HepG2 (cell line): ENCODE results near the gene TBC1D10B. TPM values are rescaled to one million over a fixed set of nuclear protein-coding genes. Genes with fewer than 3 reads are reported as not detected.

Experiments
- ATAC-seq: fragments of 200-7000 bp; cut with Tn5 transposase; 3 replicates; pipeline ENCODE4 v1.9.1; 2020; ENCODE audit warnings: mild to moderate bottlenecking, moderate library complexity
- BruUV-seq: library from RNA; stranded (reverse); fragments of 400-500 nt; replicated peaks from 2 replicates; lab custom pipeline; 2021; lab: Mats Ljungman, UMichigan
- CTCF ChIA-PET: fragments of 300-600 bp; formaldehyde crosslinking; extraction: SDS; loops from one replicate; lab custom pipeline; 2021; ENCODE audit warnings: low total read pairs, inconsistent platforms, low intra/inter-chr PET ratio; lab: Yijun Ruan, JAX
- POLR2A ChIA-PET: fragments of 350-600 bp; sonication (Branson Sonifier 250); formaldehyde crosslinking; loops from one replicate; lab custom pipeline; 2020; ENCODE audit warnings: antibody characterized with exemption, inconsistent platforms; lab: Yijun Ruan, JAX
- DNase-seq: peaks from one replicate; pipeline ENCODE4 v3.0.0-alpha.2; 2015; ENCODE audit warnings: low spot score
- FAIRE-seq: peaks from 3 replicates; lab custom pipeline; 2011; peaks lifted over from hg19 to GRCh38; lab: Jason Lieb, UNC
- H2AFZ ChIP-seq: one replicate; pipeline ENCODE4 v1.6.1; 2011; ENCODE audit warnings: low read length, inconsistent platforms
- H3K27ac ChIP-seq: fragments of 300-600 bp; 3 replicates; pipeline ENCODE4 v1.8.0; 2011; ENCODE audit warnings: mixed run types, mild to moderate bottlenecking, mixed read lengths, low read length, inconsistent platforms; ENCODE audit not compliant: insufficient read depth; ENCODE audit errors: extremely low read length
- H3K27me3 ChIP-seq, 2 experiments: fragments of 200-600 bp in 1 of 2; 2 replicates in 1 of 2; 3 replicates in 1 of 2; pipeline versions ENCODE4 v1.6.0 to v1.8.0; 2011; ENCODE audit warnings: low read length in 2 of 2, mild to moderate bottlenecking in 2 of 2, moderate library complexity in 2 of 2, inconsistent platforms in 1 of 2; ENCODE audit not compliant: insufficient read depth in 2 of 2, control insufficient read depth in 1 of 2
- H3K36me3 ChIP-seq, 2 experiments: fragments of 200-600 bp in 1 of 2; replicated peaks in 1 of 2; 2 replicates in 1 of 2; 3 replicates in 1 of 2; pipeline versions ENCODE4 v1.5.1 to v1.8.0; 2011; ENCODE audit warnings: low read length in 2 of 2, inconsistent platforms in 1 of 2; ENCODE audit not compliant: insufficient read depth in 2 of 2, control insufficient read depth in 1 of 2
- H3K4me1 ChIP-seq: 2 replicates; pipeline ENCODE4 v1.5.1; 2012; ENCODE audit warnings: low read length, inconsistent platforms; ENCODE audit not compliant: insufficient read depth
- H3K4me2 ChIP-seq: 2 replicates; pipeline ENCODE4 v1.6.0; 2011; ENCODE audit warnings: low read depth, low read length, inconsistent platforms
- H3K4me3 ChIP-seq, 3 experiments: fragments of 200-600 bp in 1 of 3; sonication (generic), shearing (Covaris generic) in 1 of 3; replicated peaks in 1 of 3; 2 replicates each; pipeline ENCODE4 v1.5.1; 2011 to 2016; ENCODE audit warnings: low read length in 3 of 3, inconsistent platforms in 2 of 3, low read depth in 2 of 3, mild to moderate bottlenecking in 2 of 3, control low read depth in 1 of 3, mixed read lengths in 1 of 3; ENCODE audit not compliant: insufficient read depth in 1 of 3
- H3K79me2 ChIP-seq: one replicate; pipeline ENCODE4 v1.6.1; 2011; ENCODE audit warnings: low read length, inconsistent platforms; ENCODE audit not compliant: insufficient read depth
- H3K9ac ChIP-seq: 2 replicates; pipeline ENCODE4 v1.6.0; 2011; ENCODE audit warnings: mild to moderate bottlenecking, low read depth, low read length, inconsistent platforms; ENCODE audit not compliant: insufficient read depth
- H3K9me3 ChIP-seq: 2 replicates; pipeline ENCODE4 v1.5.1; 2012; ENCODE audit warnings: mild to moderate bottlenecking, low read length
- H4K20me1 ChIP-seq: 2 replicates; pipeline ENCODE4 v1.6.0; 2011; ENCODE audit warnings: inconsistent platforms, mild to moderate bottlenecking, low read length, moderate library complexity; ENCODE audit not compliant: insufficient read depth
- ATF2 ChIP-seq: sonication (generic); formaldehyde crosslinking; IDR thresholded peaks from 2 replicates; pipeline ENCODE4 v1.4.0; 2020; ENCODE audit warnings: missing genetic modification reagents
- FOXM1 ChIP-seq: sonication (generic); formaldehyde crosslinking; IDR thresholded peaks from 2 replicates; pipeline ENCODE4 v1.5.0; 2020; ENCODE audit warnings: missing genetic modification reagents
- ZNF121 ChIP-seq: sonication (generic); formaldehyde crosslinking; IDR thresholded peaks from 2 replicates; pipeline ENCODE4 v1.5.0; 2020; ENCODE audit warnings: mild to moderate bottlenecking, missing genetic modification reagents
- WGBS: methylation state at CpG from one replicate; pipeline ENCODE4 v1.1.6; 2017; ENCODE audit warnings: low lambda C conversion rate; 5-methylcytosine and 5-hydroxymethylcytosine counted together
- in situ Hi-C: cut with HindIII; loops from 2 replicates; pipeline ENCODE4 v1.10.0; 2017; ENCODE audit warnings: low pct_unique_long_range_greater_than_20kb; ENCODE audit not compliant: extremely low pct_ligation_motif_present
- intact Hi-C: fragments of 100-400 bp; cut with micrococcal nuclease; formaldehyde crosslinking; loops from one replicate; pipeline ENCODE4 v1.10.0; 2022; ENCODE audit not compliant: unreplicated experiment
- polyA plus RNA-seq, 8 experiments: library from polyadenylated mRNA; depleted of rRNA in 3 of 8; stranded (reverse) in 7 of 8; unstranded in 1 of 8; fragments of >200 nt; fragmentation: Illumina TruSeq in 4 of 8; extraction: Trizol in 4 of 8; gene quantifications; 2 replicates each; pipeline versions ENCODE4 v1.2.1 to v1.2.3, GENCODE V29; 2011 to 2016; ENCODE audit warnings: low read depth in 4 of 8, missing spikeins in 1 of 8, mixed read lengths in 1 of 8; ENCODE audit not compliant: insufficient read depth in 1 of 8
- total RNA-seq, 5 experiments: library from RNA; depleted of rRNA; stranded (reverse); fragments of >200 nt; fragmentation: Illumina TruSeq; extraction: Trizol; gene quantifications; 2 replicates each; pipeline ENCODE4 v1.2.3, GENCODE V29; 2016; ENCODE audit warnings: low read depth in 1 of 5
- TF ChIP-seq, protein P1 (sequence below): sonication (generic); formaldehyde crosslinking; IDR thresholded peaks from 2 replicates; pipeline ENCODE4 v1.8.0; 2022; ENCODE audit warnings: missing genetic modification reagents, mild to moderate bottlenecking, borderline replicate concordance

Gene TBC1D10B
- total and polyA plus RNA-seq, 2 of the 13 experiments (the other 11 are each of a cell fraction or from before 2014, with no cell fraction given), result 15.7 to 24.8 TPM

DNA sequence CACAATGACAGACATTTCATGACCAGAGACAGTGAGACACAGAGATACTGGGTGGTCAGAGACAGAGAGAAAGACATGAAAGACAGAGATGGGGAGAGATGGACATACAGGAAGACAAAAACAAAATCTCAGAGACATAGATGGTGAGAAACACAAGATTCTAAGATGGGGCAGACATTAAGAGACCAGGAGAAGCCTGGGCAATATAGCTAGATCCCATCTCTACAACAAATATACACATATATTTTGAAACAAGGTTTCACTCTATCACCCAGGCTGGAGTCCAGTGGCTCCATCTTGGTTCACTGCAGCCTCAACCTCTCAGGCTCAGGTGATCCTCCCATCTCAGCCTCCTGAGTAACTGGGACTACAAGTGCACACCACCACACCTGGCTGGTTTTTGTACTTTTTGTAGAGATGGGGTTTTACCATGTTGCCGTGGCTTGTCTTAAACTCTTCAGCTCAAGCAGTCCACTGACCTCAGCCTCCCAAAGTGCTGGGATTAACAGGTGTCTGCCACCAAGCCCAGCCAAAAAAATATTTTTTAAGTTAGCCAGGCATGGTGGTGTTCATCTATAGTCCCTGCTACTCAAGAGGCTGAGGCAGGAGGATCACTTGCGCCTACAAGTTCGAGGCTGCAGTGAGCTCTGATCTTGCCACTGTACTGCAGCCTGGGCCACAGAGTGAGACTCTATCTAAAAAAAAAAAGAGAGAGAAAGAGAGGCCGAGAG lies 9.9 kb upstream of the TBC1D10B start:
- no peak overlapping the region for H3K27ac ChIP-seq
- no TSS peak for BruUV-seq
- WGBS, result 93% methylated on average over 4 of the region's 4 CpGs
- H3K9ac ChIP-seq, result no peak overlapping the region
- intact Hi-C loops (no loop called here), in situ Hi-C loops (no loop called here)
- H2AFZ ChIP-seq, result no peak overlapping the region
- H3K4me2 ChIP-seq, result no peak overlapping the region
- no peaks in the 10 kb centered on the region for H4K20me1 ChIP-seq
- DNase-seq, result no peak
- ATAC-seq, result no peak
- POLR2A ChIA-PET, result interaction anchor here (1.4 to 1.5 kb wide), 2 partner anchors 9 to 22 kb away, joined by 5 to 6 read pairs; no protein-coding TSS in a partner anchor
- peaks cover 52% of the 10 kb centered on the region for H3K4me1 ChIP-seq
- no peak for FAIRE-seq
- no peaks in the 10 kb centered on the region for H3K27me3 ChIP-seq
- CTCF ChIA-PET, result no interaction called here
- H3K4me3 ChIP-seq, result no peak overlapping the region
- peaks cover 2% of the 10 kb centered on the region for H3K79me2 ChIP-seq
- TF ChIP-seq ATF2 (CRISPR knock-in tag), result no peak
- 0 out of 2 replicates have a peak, but pooled peaks have one; percentile 44 for TF ChIP-seq FOXM1 (CRISPR knock-in tag)
- TF ChIP-seq, protein P1, sequence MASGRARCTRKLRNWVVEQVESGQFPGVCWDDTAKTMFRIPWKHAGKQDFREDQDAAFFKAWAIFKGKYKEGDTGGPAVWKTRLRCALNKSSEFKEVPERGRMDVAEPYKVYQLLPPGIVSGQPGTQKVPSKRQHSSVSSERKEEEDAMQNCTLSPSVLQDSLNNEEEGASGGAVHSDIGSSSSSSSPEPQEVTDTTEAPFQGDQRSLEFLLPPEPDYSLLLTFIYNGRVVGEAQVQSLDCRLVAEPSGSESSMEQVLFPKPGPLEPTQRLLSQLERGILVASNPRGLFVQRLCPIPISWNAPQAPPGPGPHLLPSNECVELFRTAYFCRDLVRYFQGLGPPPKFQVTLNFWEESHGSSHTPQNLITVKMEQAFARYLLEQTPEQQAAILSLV (CRISPR knock-in tag), result no peak
- TF ChIP-seq ZNF121 (CRISPR knock-in tag), result peak; percentile 67; the same call in 1 of the 2 replicates
- no peaks in the 10 kb centered on the region for H3K36me3 ChIP-seq
- H3K9me3 ChIP-seq, result no peaks in the 10 kb centered on the region
